ENCODE data around the gene GALNT2. TPM values are rescaled to one million over a fixed set of nuclear protein-coding genes. Genes with fewer than 3 reads are reported as not detected.

The GALNT2 gene
- polyA plus RNA-seq, 2 of the 4 experiments (the other 2 are of a cell fraction) = 66.9 to 114 TPM

GRCh38 chr1:230131457-230131856 is 64.4 kb downstream of the GALNT2 start:
- ATAC-seq (no peak), DNase-seq (ENCODE audit: low read depth in 1 of 2, low spot score in 1 of 2) (no peak), FAIRE-seq (no peak)
- Histone ChIP-seq H3K9me3 (no peaks in the 10 kb centered on the region), H3K4me2 (no peak overlapping the region), H3K27ac (no peak overlapping the region), H3K4me3 (no peak overlapping the region), H3K4me1 (peaks cover 34% of the 10 kb centered on the region)
- CTCF ChIA-PET = interaction anchor here (0.5 to 3.0 kb wide), 3 partner anchors 9 to 16 kb away, joined by 3 to 11 read pairs (median 4); no protein-coding TSS in a partner anchor
- WGBS (ENCODE audit: missing lambda C conversion rate) = 94% methylated on average over 11 of the region's 11 CpGs
- POLR2A ChIA-PET = no interaction called here
- no peak for TF ChIP-seq FOXS1 (CRISPR knock-in tag; IDR thresholded peaks at IDR 0.05)
- no peak for TF ChIP-seq EHMT2 (IDR thresholded peaks at IDR 0.05; ENCODE audit: low read depth)
- TF ChIP-seq E2F6 (IDR thresholded peaks at IDR 0.05; ENCODE audit: borderline replicate concordance, low read depth) = no peak
- no peak for TF ChIP-seq HOXB5 (CRISPR knock-in tag; IDR thresholded peaks at IDR 0.05)
- no peak for TF ChIP-seq MAZ (IDR thresholded peaks at IDR 0.05; ENCODE audit: borderline replicate concordance, low read depth, low read length)
- no peak for TF ChIP-seq JUNB (IDR thresholded peaks at IDR 0.05)
- TF ChIP-seq BCL3 (IDR thresholded peaks at IDR 0.05) = no peak
- no peak for TF ChIP-seq KDM1A (IDR thresholded peaks at IDR 0.05; ENCODE audit: low read depth)
- TF ChIP-seq CBX2 (IDR thresholded peaks at IDR 0.05; ENCODE audit: borderline replicate concordance, low read depth) = no peak
- TF ChIP-seq RFX5 (IDR thresholded peaks at IDR 0.05) = no peak

- TF ChIP-seq FOSL2 (IDR thresholded peaks at IDR 0.05) (no peak), FOSL2 (CRISPR knock-in tag; IDR thresholded peaks at IDR 0.05) (no peak), RAD21 (conservative IDR thresholded peaks at IDR 0.05 in 1 of 2, IDR thresholded peaks at IDR 0.05 in 1 of 2) (no peak)
- FAIRE-seq (no peak), DNase-seq (ENCODE audit: low read depth in 1 of 2, low spot score in 1 of 2) (no peak), ATAC-seq (no peak)
- CTCF ChIA-PET = interaction anchor here (1.9 kb wide), 1 partner anchor 12 kb away, joined by 8 read pairs; no protein-coding TSS in a partner anchor
- Histone ChIP-seq H3K4me1 (peaks cover 23% of the 10 kb centered on the region), H3K27ac (peak overlapping the region in 1 of 2 experiments; percentile 18; a peak in 1 of 6 replicates), H3K9me3 (no peaks in the 10 kb centered on the region), H3K4me2 (no peak overlapping the region), H3K4me3 (no peak overlapping the region)
- 88% methylated on average over 6 of the region's 6 CpGs for WGBS (ENCODE audit: missing lambda C conversion rate)
- POLR2A ChIA-PET = no interaction called here
Observed at GRCh38 chr1:230132758-230133157, 65.7 kb downstream of the GALNT2 start.

- no peaks in the 10 kb centered on the region for H3K9me3 ChIP-seq
- TF ChIP-seq BHLHE40 (IDR thresholded peaks at IDR 0.05; ENCODE audit: low read depth, low read length) (no peak), POLR2A (IDR thresholded peaks at IDR 0.05; ENCODE audit: low read length) (no peak), ZC3H11A (IDR thresholded peaks at IDR 0.05) (no peak), MAFK (IDR thresholded peaks at IDR 0.05; ENCODE audit: partially characterized antibody) (no peak), ZSCAN20 (CRISPR knock-in tag; IDR thresholded peaks at IDR 0.05) (no peak), RNF2 (IDR thresholded peaks at IDR 0.05; ENCODE audit: borderline replicate concordance, low read depth) (no peak), CTCF (IDR thresholded peaks at IDR 0.05) (no peak), BCL3 (IDR thresholded peaks at IDR 0.05) (no peak), MAZ (IDR thresholded peaks at IDR 0.05; ENCODE audit: borderline replicate concordance, low read depth, low read length) (no peak), SREBF2 (IDR thresholded peaks at IDR 0.05) (no peak), NR3C1 (IDR thresholded peaks at IDR 0.05) (no peak), FOXS1 (CRISPR knock-in tag; IDR thresholded peaks at IDR 0.05) (no peak), POLR2AphosphoS2 (conservative IDR thresholded peaks at IDR 0.05; ENCODE audit: low read length) (no peak)
- H3K4me3 ChIP-seq = no peak overlapping the region
- DNase-seq (ENCODE audit: low read depth in 1 of 2, low spot score in 1 of 2) (no peak), FAIRE-seq (no peak), ATAC-seq (no peak)
- peaks cover 39% of the 10 kb centered on the region for H3K4me1 ChIP-seq
- peak overlapping the region in 1 of 2 experiments; percentile 41; a peak in 2 of 6 replicates for H3K27ac ChIP-seq
- WGBS (ENCODE audit: missing lambda C conversion rate) = 88% methylated on average over 6 of the region's 6 CpGs
- H3K4me2 ChIP-seq = no peak overlapping the region
- POLR2A ChIA-PET = no interaction called here
- CTCF ChIA-PET = interaction anchor here (0.6 to 1.3 kb wide), 4 partner anchors 9 to 166 kb away, joined by 3 to 4 read pairs (median 4); no protein-coding TSS in a partner anchor
Observed at GRCh38 chr1:230135726-230136125, 68.7 kb downstream of the GALNT2 start.

All from A549 (cell line).